Mucosa of descending colon (tissue), 3 donors: Measurements from ENCODE around the gene PLVAP. TPM values are rescaled to one million over a fixed set of nuclear protein-coding genes. Genes with fewer than 3 reads are reported as not detected.

Experiments used
- ATAC-seq: fragments of 200-7000 bp; cut with Tn5 transposase; one replicate; pipeline ENCODE4 v1.9.1; 2020; ENCODE audit warnings: mild to moderate bottlenecking, moderate library complexity
- DNase-seq, 3 donors: peaks; one replicate each; pipeline ENCODE4 v3.0.0-alpha.2; 2020
- H3K36me3 ChIP-seq: fragments of 200-600 bp; one replicate; pipeline ENCODE4 v1.8.0; 2021; ENCODE audit warnings: low read depth, mild to moderate bottlenecking
- H3K4me1 ChIP-seq: fragments of 200-600 bp; one replicate; pipeline ENCODE4 v1.8.0; 2021; ENCODE audit warnings: low read depth, mild to moderate bottlenecking
- H3K4me3 ChIP-seq: fragments of 200-600 bp; one replicate; pipeline ENCODE4 v1.8.0; 2021; ENCODE audit warnings: mild to moderate bottlenecking
- H3K9me3 ChIP-seq: fragments of 200-600 bp; one replicate; pipeline ENCODE4 v1.8.0; 2021; ENCODE audit warnings: mild to moderate bottlenecking
- intact Hi-C, 2 donors: fragments of 100-400 bp; cut with DNase I in 1 of 2; cut with micrococcal nuclease in 1 of 2; formaldehyde crosslinking; loops; one replicate each; pipeline versions ENCODE4 v1.11.0 to v1.11.1; 2022; cut with DNase I, micrococcal nuclease
- total RNA-seq, 3 donors: library from RNA; stranded (reverse); fragmentation: NEBNext Ultra II Directional in 2 of 3; extraction: Animal tissue kit (Norgen Biotek cat#: 25700) in 2 of 3; gene quantifications; one replicate each; pipeline versions ENCODE4 v1.2.1 to v1.2.4, GENCODE V29; 2021 to 2023
- TF ChIP-seq, protein P1 (sequence below): fragments of 200-600 bp; IDR thresholded peaks from one replicate; pipeline ENCODE4 v1.8.0; 2022; ENCODE audit warnings: antibody characterized with exemption, mild to moderate bottlenecking
- donor health status: DM: no; HTN: no; CAD: no; lungs with moderate emphysema.
- donor health status: DM: no; HTN: no; CAD: no.
- donor health status: DM: no; HTN: yes; CAD: no.

Gene PLVAP
- total RNA-seq, 3 donors from 2014 or later, result 22.2 to 42.2 (median 32.8) TPM

DNA sequence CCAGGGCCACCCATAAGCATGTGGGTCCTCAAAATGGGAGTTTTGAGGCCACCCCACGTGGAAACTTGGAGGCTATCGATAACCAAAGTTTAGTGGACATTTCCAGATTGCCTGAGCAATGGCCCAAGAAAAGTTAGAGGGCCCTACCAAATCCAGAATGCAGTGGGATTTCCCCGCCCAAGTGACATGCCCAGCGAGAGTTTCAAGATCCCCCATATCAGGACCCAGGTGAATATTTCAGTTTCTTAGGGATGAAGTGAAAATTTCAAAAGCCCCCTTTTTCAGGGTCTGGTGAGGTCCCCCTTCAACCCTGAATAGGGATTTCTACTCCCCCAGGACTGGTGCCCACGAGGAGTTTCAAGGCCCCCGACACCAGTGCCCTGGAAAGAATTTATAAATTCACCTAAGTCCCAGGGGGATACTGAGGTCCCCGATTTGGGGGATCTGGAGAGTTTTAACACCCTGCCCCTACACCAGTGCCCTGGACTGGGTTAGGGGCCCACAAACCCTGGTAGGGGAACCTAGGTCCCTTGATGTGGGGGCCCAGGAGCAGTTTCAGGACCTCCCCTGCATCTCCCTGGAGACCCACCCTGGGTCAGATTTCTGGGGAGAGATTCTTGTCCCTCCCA lies 27.6 kb upstream of the PLVAP start:
- no peak for DNase-seq
- Histone ChIP-seq H3K4me3 (no peak overlapping the region), H3K4me1 (no peaks in the 10 kb centered on the region), H3K36me3 (no peaks in the 10 kb centered on the region), H3K9me3 (no peaks in the 10 kb centered on the region)
- ATAC-seq, result no peak
- TF ChIP-seq, protein P1, sequence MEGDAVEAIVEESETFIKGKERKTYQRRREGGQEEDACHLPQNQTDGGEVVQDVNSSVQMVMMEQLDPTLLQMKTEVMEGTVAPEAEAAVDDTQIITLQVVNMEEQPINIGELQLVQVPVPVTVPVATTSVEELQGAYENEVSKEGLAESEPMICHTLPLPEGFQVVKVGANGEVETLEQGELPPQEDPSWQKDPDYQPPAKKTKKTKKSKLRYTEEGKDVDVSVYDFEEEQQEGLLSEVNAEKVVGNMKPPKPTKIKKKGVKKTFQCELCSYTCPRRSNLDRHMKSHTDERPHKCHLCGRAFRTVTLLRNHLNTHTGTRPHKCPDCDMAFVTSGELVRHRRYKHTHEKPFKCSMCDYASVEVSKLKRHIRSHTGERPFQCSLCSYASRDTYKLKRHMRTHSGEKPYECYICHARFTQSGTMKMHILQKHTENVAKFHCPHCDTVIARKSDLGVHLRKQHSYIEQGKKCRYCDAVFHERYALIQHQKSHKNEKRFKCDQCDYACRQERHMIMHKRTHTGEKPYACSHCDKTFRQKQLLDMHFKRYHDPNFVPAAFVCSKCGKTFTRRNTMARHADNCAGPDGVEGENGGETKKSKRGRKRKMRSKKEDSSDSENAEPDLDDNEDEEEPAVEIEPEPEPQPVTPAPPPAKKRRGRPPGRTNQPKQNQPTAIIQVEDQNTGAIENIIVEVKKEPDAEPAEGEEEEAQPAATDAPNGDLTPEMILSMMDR, result no peak
- intact Hi-C loops, result no loop called here

DNA sequence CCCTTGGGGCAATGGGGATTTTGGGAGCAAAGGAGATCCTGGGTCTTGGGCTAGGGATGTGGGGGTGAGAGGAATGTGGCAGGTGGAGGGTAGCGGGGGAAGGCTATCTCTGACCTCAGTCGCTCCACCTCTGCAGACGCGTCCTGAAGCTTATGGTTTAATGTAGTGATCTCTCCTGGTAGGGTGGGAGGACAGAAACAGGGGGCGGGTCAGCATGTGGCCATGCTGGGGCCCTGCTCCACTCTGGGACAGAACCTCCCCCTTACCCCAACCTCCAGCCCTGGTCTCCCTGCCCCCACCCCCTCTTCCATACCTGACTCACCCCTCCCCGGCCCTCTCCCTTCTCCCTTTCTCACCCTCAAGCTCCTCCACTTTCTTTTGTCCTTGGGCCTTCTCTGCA lies 26.9 kb upstream of the PLVAP start:
- TF ChIP-seq, protein P1, result no peak
- Histone ChIP-seq H3K9me3 (no peaks in the 10 kb centered on the region), H3K4me3 (no peak overlapping the region), H3K4me1 (no peaks in the 10 kb centered on the region), H3K36me3 (no peaks in the 10 kb centered on the region)
- DNase-seq (no peak), ATAC-seq (no peak)
- intact Hi-C loops, result no loop called here

DNA sequence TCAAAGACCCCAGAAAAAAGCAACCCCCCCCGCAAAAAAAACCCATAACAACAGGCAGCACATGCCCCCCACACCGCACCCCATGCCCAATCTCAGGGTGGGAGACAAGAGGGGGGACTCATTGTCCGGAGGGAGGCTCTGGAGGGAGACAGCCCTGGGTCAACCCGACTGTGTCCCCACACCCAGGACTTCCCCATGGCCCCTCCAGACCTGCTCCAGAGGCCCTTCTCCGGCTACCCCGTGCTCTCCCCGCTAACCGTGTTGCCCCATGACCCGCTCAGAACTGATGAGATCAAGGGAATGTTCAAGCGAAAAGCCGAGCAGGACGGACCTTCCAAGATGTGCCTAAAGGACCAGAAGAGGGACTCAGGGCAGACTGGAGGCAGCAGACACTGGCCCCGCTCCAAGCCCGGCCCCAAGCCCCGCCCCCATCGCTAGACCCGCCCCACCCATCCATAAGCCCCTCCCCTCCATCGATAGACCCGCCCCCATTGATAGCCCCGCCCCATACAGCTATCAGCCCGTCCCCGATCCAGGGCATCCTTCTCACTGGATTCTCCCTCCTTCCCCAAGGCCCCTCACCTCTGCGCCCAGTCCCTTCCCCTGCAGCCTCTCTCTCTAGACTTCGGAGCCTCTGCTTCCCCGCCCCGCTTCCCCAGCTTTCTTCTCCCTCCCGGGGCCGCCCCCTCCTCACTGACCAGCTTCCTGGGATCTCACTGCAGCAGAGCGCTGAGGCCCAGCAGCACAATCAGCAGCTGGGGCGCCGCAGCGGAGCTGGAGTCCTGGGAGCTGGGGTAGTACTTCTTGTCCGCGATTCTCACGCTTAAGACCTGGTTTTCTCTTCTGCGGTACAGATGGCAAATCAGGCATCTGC lies 26.1 kb upstream of the PLVAP start:
- Histone ChIP-seq H3K4me1 (no peaks in the 10 kb centered on the region), H3K36me3 (no peaks in the 10 kb centered on the region), H3K4me3 (no peak overlapping the region), H3K9me3 (no peaks in the 10 kb centered on the region)
- TF ChIP-seq, protein P1, result no peak
- intact Hi-C loops, result no loop called here
- ATAC-seq (peak; percentile 39), DNase-seq (no peak)

DNA sequence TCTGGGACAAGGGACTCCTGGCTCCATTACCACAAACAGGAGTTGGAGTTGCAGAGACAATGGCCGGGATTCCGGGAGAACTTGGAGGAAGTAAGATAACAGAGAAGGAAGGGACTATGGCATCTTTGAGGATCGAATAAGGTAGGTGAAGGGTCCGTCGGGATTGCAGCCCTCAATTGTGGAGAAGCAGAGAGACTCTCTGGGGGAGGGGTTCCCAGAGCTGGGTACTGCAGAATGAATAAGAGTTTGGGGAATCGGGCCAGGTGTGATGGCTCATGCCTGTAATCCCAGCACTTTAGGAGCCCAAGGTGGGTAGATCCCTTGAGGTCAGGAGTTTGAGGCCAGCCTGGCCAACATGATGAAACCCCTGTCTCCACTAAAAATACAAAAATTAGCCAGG lies 24.5 kb upstream of the PLVAP start:
- no peak overlapping the region for H3K4me3 ChIP-seq
- no peaks in the 10 kb centered on the region for H3K4me1 ChIP-seq
- ATAC-seq (no peak), DNase-seq (no peak)
- no peaks in the 10 kb centered on the region for H3K9me3 ChIP-seq
- no peaks in the 10 kb centered on the region for H3K36me3 ChIP-seq
- TF ChIP-seq, protein P1, result no peak
- intact Hi-C loops, result no loop called here

DNA sequence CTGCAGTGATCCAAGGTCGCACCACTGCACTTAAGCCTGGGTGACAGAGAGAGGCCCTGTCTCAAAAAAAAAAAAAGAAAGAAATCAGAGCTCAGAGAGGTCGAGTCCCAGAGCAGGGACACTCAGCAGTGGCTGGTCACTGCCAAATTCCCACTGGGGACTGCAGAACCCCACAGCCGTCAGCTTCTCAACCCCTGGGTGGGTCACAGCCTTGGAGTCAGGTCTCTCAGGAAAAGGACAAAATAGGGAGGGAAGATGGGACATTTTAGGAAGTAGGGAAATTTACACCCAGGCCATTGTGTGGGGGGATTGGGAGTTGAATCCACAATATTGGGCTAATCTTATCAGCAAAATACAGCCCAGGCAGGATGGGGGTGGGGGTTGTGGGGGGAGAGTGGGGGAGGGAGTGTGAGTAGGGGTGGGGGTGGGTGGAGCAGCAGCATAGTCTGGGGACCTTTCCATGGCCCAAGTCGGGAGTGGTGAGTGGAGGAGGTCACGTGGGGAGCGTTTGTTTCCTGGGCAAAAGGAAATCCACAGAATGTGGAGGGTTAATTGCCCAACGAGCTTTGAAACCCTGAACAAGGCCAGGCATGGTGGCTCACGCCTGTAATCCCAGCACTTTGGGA lies 21.9 kb upstream of the PLVAP start:
- H3K4me1 ChIP-seq, result no peaks in the 10 kb centered on the region
- H3K4me3 ChIP-seq, result no peak overlapping the region
- intact Hi-C loops, result loop anchor here in 1 of 2 donors (10.0 kb wide), 2 partner anchors 66 to 104 kb away; partner anchors contain the start of gene NXNL1
- H3K36me3 ChIP-seq, result no peaks in the 10 kb centered on the region
- TF ChIP-seq, protein P1, result no peak
- no peaks in the 10 kb centered on the region for H3K9me3 ChIP-seq
- ATAC-seq (no peak), DNase-seq (no peak)
